Body of pancreas (tissue), 4 donors: ENCODE results near the gene ZNF423.

ENCODE experiments used
- CTCF ChIP-seq, 7 experiments: fragments of 450-650 bp in 4 of 7; fragments of 200-600 bp in 3 of 7; sonication (generic) in 3 of 7; IDR thresholded peaks; one replicate each; pipeline ENCODE4 v1.5.1; 2016 to 2019; ENCODE audit warnings: antibody characterized with exemption in 7 of 7
- POLR2A ChIP-seq, 3 donors: fragments of 450-650 bp; IDR thresholded peaks; one replicate each; pipeline ENCODE4 v1.6.1; 2016; ENCODE audit warnings: antibody characterized with exemption in 3 of 3, mild to moderate bottlenecking in 2 of 3

GRCh38 chr16:49651996-49652395 lies 203.9 kb downstream of the ZNF423 start:
- TF ChIP-seq CTCF (IDR thresholded peaks at IDR 0.05) (no peak), POLR2A (IDR thresholded peaks at IDR 0.05) (no peak)
